SH-SY5Y (cell line): ENCODE measurements around the gene SYNJ2.

Experiments used
- GATA2 ChIP-seq: IDR thresholded peaks from 2 replicates; pipeline ENCODE4 v1.6.1; 2011; ENCODE audit warnings: mild to moderate bottlenecking, low read depth, low read length
- GATA3 ChIP-seq: IDR thresholded peaks from 2 replicates; pipeline ENCODE4 v1.6.1; 2011; ENCODE audit warnings: low read depth, mild to moderate bottlenecking, low read length, moderate library complexity

- TF ChIP-seq GATA2 (no peak), GATA3 (no peak)
These were observed 23.0 kb downstream of the SYNJ2 start for GRCh38 chr6:158004701-158005095.
